ENCODE data around the gene EPB41L3.
"Not testable (repeated sequence)": the region's sequence is repeated elsewhere in the genome, so short reads cannot be mapped to it uniquely, and the experiment has no call there.

Gene EPB41L3

GRCh38 chr18:5532066-5532465 lies 11.7 kb downstream of the EPB41L3 start:
- in situ Hi-C loops (cut with MboI; ENCODE audit: low sequenced_read_pairs) = no loop called here

DNA sequence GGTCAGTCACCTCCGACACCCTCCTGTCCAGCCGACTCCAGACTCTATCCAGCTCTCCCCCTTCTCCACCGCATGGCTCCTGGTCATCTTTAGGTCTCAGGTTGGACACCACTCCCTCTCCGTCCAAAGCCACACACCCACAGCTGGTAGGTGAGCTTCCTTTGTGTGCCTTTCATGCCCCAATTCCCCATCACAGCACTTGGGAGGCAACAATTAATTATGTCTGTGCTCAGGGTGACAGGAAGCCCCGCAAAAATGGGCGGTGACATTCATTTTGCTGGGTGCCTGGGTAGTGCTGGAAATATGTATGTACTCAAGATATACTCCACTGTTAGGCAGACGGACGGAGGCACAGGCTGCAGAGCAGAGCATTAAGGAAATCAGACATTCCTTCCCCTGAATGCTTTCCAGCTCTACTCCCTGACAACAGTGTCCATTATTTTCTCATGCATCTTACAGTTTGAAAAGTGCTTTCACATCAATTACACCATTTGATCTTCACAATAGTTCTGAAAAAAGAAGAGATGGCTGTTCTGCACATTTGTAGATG lies 13.1 kb downstream of the EPB41L3 start:
- in situ Hi-C loops (cut with MboI; ENCODE audit: low sequenced_read_pairs) = no loop called here

GRCh38 chr18:5529471-5529870 lies 14.3 kb downstream of the EPB41L3 start:
- in situ Hi-C loops (cut with MboI; ENCODE audit: low sequenced_read_pairs) = no loop called here

DNA sequence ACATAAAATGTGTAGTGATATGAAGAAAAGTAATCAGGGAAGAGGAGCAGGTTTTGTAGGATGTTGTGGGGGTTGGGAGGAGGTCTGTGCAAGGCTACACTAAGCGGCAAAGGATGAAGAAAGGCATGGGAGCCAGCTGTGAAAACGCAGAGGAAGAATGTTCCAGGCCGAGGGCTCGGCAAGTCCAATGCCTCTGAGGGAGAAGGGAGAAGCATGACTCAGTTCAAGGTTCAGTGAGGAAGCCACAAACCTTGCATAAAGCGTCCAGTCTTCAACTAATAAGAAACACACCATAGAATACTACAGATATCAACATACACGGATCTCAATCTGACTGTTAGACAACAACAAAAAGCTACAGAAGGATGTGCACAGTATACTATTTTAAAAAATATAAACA lies 16.2 kb downstream of the EPB41L3 start:
- in situ Hi-C loops (cut with MboI; ENCODE audit: low sequenced_read_pairs) = no loop called here

GRCh38 chr18:5524660-5525059 lies 19.1 kb downstream of the EPB41L3 start:
- in situ Hi-C loops (cut with MboI; ENCODE audit: low sequenced_read_pairs) = no loop called here

- in situ Hi-C loops (cut with MboI; ENCODE audit: low sequenced_read_pairs) = no loop called here
Observed at GRCh38 chr18:5521000-5521399, 22.8 kb downstream of the EPB41L3 start.

DNA sequence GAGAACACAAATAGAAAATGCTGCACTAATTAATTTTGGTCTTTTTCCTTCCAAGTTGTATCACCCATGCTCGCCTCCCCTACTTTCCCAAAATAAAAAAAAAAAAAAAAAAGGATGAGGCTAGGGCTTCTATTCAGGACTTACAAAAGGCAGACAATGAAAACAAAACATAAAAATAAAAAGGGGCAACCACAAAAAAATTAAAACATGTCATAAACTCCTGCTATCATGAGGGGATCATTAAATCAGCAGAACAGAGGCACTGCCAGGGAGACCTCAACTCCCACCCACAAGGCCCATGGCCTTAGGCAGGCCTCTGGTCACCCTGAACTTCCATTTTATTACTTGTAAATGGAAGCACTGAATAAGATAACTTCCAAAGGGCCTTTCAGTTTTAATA lies 23.3 kb downstream of the EPB41L3 start:
- in situ Hi-C loops (cut with MboI; ENCODE audit: low sequenced_read_pairs) = no loop called here

GRCh38 chr18:5519448-5520298 lies 24.1 kb downstream of the EPB41L3 start:
- in situ Hi-C loops (cut with MboI; ENCODE audit: low sequenced_read_pairs) = no loop called here

DNA sequence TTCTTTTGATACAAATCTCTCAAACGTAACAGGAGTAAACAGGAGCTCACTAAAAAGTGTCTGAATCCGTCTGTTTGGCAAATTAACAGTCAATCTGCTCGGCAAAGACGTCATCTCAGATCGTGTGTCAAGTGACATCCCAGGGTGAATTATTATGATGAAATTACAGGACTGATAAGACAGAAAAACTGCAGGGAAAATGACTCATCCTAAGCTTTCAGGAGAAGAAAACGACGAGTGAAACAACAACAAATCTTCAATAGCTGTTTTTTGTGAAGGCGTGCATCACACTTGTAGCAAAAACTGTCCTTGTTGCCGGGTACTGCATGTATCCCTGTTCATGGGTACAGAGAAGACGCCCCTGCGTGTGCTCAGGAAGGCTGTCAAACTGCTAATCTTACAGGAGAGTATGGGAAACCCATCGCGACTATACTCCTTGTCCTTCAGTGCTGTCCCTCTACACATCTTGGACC lies 24.9 kb downstream of the EPB41L3 start:
- in situ Hi-C loops (cut with MboI; ENCODE audit: low sequenced_read_pairs) = no loop called here

DNA sequence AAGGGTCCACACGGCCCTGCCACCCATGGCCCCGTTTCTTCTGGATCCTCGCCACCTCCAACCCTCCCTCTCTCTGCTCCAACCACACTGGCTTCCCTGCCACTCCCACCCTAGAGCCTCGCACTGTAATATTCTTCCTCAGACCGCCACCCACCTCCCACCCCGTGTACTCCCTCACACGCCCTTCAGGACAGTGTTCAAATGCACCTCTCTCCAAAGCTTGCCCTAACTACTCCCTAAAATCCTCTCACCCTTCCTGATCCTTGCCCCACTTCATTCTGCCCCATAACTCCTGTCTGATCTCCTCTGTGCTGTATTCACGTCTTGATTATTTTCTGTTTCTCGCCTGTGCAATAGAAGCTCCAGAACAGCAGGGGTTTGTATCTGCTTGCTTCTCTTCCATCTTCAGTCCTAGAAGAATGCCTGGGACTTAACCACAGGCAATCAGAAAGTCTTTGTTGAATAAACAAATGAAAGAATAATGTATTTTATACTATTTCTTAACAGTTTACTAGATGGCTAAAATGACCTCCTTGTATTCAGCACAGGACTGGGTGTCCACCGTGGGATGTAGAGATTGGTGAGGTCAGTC lies 25.5 kb downstream of the EPB41L3 start:
- in situ Hi-C loops (cut with MboI; ENCODE audit: low sequenced_read_pairs) = no loop called here

DNA sequence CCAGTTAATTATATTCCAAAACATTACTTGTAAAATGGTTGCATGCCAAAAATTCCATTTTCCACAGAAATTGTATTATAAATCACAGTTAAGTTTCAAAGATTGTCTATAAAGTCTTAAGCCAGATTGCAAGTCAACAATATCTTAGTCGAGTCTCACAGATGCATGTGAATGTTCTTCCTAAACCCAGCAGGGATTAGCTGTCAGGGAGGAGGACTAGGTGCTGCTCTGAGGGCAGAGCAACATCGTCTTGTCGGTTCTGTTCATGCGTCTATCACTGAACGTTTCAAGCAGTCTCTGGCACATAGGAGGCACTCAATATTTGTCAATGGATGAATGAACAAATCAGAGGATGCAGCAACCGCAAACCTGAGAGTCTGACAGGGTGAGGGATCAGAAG lies 27.0 kb downstream of the EPB41L3 start:
- in situ Hi-C loops (cut with MboI; ENCODE audit: low sequenced_read_pairs) = no loop called here

GRCh38 chr18:5515011-5515784 lies 28.6 kb downstream of the EPB41L3 start:
- in situ Hi-C loops (cut with MboI; ENCODE audit: low sequenced_read_pairs) = no loop called here

- in situ Hi-C loops (cut with MboI; ENCODE audit: low sequenced_read_pairs) = no loop called here
Observed at GRCh38 chr18:5513947-5514346, 29.9 kb downstream of the EPB41L3 start.

DNA sequence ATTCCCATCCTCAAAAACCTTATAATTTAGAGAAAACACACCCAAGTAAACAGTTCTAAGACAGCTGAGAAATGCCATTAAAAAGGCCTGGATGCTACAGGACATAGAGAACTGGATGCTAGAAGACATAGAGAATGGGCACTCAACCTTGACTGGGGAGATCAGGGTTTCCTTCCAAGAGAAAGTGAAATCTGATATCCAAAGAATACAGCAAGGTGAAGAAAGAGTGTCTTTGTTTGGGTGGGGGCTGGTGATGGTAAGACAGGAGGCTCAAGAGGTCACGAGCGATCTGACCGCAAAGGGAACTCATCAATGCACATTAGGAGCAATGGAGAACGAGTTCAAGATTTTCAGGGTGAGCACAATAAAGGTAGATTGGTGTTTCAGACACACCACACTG lies 31.6 kb downstream of the EPB41L3 start:
- in situ Hi-C loops (cut with MboI; ENCODE audit: low sequenced_read_pairs) = no loop called here

- in situ Hi-C loops (cut with MboI; ENCODE audit: low sequenced_read_pairs) = not testable (repeated sequence)
Observed at GRCh38 chr18:5511541-5511940, 32.3 kb downstream of the EPB41L3 start.

GRCh38 chr18:5510135-5510846 lies 33.5 kb downstream of the EPB41L3 start:
- in situ Hi-C loops (cut with MboI; ENCODE audit: low sequenced_read_pairs) = no loop called here

DNA sequence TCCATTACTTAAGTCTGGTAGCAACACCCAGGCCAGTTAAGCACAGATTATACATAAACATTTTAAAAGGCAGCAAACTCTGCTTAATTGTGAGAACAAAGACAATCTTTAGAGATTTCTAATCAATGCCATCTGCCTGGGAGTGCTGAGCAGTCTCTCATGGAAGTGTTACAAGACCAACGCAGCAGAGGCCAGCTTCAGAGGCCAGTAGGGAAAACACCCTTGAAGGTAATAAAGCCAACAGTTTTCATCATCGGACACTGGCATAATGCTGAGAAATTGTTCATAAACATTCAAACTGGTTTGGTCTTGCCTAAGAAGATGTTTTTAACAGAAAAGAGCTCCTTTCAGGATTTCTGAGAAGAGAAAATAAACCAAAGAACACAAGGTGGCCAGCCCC lies 35.0 kb downstream of the EPB41L3 start:
- in situ Hi-C loops (cut with MboI; ENCODE audit: low sequenced_read_pairs) = no loop called here

DNA sequence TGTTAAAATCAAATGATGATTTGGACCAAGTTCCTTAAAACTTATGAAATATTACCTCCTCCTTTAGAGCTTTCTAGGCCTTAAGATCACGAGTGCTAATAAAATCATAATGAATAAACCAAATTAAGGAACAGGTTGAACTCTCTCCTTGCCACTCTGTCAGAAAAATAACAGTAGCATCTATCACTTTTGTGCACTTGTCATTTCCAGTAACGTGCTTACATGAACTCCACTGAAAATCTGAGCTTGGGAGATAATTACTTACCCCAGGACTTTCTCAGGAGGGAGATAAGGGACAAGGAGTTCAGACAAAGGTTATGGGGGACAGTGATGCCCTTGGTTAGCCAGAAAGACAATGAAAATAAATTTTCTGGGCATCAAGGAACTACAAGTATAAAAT lies 36.0 kb downstream of the EPB41L3 start:
- in situ Hi-C loops (cut with MboI; ENCODE audit: low sequenced_read_pairs) = no loop called here

GRCh38 chr18:5506174-5506573 lies 37.6 kb downstream of the EPB41L3 start:
- in situ Hi-C loops (cut with MboI; ENCODE audit: low sequenced_read_pairs) = no loop called here

GRCh38 chr18:5503740-5504139 lies 40.1 kb downstream of the EPB41L3 start:
- in situ Hi-C loops (cut with MboI; ENCODE audit: low sequenced_read_pairs) = no loop called here
